NCI-H748 (cell line): ENCODE results near the gene PRRC1.

Experiments used
- DNase-seq: peaks from one replicate; lab custom pipeline; 2025; ENCODE audit not compliant: unreplicated experiment; lab: John Stamatoyannopoulos, UW

Gene PRRC1

DNA sequence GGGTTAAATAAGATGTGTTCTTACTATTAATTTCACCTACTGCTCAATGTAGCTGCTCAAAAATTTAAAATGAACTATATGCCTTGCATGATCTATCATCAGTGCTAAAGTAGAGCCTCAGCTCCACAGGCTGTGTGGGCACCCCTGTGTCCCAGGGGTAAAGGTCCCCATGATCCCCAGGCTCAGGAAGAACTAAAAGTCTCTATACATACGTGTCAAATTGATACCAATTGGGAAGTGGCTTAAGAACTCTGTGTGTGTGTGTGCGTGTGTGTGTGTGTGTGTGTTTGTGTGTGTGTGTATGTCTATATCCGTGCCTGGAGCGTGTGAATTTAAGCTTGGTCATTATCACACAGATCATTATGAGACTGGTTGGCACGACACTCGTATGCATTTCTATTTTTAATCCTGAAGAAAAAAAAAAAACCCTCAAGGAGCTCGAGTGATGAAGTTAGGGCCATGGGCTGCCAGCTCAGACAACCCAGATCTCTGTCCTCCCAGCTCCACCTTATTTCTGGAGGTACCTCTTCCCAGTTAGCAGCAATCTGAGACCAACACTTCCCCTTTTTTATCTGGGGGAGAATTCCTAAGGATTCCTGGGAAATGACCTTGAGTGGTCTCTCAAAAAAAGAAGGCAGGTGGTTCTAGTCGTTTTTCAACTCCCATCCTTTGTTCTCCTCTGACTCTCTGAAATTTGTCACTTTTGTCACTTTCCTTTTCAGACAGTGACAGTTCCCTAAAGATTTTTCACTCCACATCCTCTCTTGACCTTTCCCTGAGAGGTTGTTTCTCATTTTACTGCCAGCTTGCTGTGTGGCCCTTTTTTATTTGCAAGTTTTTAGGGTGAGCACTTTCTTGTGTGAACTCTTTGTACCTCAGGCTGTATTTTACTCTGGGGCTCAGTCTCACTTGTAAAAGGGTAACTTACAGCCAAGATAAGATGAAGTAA, 85.7 kb downstream of the PRRC1 start:
- no peak for DNase-seq
